ENCODE results near the gene CTIF.

CTIF gene

DNA sequence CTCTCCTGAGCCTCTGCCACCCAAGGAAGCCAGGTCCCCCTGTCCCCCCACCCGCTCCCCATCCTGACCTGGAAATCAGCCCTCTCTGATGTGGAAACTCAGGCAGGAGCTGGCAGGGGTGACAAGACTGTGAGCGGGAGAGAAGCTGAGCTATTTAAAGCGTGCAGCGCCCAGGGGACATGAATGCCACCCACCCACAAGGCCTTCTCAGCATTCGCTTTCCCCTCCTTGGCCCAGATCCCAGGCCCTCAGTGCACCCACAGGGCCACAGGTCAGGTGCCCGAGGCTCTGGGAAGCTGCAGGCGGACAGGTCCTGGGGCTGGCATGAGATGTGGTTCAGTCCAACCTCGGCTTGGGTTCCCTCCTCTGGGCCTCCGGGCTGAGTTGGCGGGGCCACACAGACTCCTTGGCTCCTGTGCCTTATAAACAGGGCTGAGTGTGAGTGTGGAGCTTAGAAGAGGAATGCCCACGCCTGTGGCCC is 243.6 kb downstream of the CTIF start:
- DNase-seq (ENCODE audit: low read depth in 1 of 2, low spot score in 1 of 2): no peak

- DNase-seq (ENCODE audit: low read depth in 1 of 2, low spot score in 1 of 2): no peak
Measured at GRCh38 chr18:48783616-48784520, 245.0 kb downstream of the CTIF start.

DNA sequence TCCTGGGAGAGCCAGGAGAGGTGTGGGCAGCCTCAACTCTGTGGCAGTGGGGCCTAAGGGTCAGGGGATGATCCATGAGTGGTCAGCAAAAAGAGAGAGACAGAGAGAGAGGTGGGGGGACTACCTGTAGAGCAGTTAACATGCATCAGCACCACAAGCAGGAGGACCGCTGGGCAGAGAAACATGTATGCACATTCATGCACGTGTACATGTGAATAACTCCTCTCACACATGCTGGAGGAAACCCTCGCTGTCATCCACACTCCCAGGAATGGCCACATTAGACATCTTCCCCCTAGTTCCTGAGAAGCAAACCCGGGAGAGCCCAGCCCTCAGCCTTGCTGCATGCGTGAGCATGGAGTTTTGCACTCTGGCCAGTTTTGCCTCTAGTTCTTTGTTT is 245.8 kb downstream of the CTIF start:
- DNase-seq (ENCODE audit: low read depth in 1 of 2, low spot score in 1 of 2): no peak

- no peak for DNase-seq (ENCODE audit: low read depth in 1 of 2, low spot score in 1 of 2)
Measured at GRCh38 chr18:48785091-48785614, 246.3 kb downstream of the CTIF start.

DNA sequence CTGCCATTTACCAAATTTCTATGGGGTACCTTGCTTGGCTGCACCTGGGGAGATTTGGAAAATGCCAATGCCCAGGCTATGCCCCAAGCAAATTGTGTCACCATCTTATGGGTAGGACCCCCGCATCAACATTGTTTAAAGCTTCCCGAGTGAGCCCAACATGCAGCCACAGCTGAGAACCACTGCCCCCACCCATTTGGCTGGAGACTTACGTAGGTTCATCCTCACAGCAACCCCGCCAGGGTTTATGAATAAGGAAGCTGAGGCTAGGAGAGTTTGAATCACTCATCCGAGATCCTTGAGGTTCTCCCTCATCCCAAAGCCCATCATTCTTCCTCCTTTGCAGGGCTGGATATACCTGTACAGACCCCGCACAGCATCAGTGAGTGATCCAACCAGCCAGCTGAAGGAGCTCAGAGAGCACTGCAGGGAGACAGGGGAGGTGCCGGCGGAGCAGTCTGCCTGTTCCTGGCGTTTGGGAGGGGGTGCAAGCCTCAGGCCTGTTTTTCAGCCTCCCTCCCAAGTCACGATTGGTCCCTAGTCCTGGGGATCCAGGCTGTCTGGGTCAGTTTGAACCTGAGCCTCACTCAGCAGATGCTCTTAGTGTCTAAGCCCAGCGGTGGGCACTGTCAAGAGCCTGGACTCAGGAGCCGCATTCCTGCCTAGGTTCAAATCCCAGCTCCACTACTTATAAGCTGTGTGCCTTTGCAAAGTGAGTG is 247.1 kb downstream of the CTIF start:
- no peak for DNase-seq (ENCODE audit: low read depth in 1 of 2, low spot score in 1 of 2)

DNA sequence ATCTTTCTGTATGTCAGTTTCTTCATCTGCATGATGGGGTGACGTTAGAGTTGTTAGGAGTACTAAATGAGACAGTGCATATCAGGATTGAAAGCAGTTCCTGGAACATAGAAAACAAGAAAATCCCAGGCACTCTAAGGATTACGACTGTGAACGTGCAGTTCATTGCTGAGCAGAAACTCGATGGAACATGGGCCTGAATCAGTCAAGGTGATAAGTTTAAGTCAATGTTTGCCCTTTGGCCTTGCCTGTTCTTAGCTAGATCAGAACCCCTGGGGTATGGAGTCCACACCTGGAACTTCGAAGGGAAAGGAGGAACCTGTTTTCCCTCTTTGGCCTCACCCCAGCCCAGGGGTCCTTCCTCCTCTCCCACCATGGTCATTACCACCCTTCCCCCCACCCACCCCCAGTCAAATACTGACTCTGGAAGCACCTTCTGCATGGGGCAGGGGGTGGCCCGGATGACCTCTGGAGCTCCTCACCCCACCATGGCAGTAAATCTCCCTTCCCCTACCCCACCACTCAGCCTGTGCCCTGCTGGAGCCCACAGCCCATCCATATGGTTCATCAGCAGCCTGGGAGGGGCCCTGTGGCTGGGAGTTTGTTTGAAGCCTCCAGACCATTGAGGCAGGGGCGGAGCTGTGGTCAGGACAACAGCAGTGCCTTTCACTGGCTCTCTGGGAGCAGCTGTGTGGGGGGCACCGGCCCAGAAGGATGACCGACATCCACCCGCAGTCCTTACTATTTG is 247.8 kb downstream of the CTIF start:
- no peak for DNase-seq (ENCODE audit: low read depth in 1 of 2, low spot score in 1 of 2)

- DNase-seq (ENCODE audit: low read depth in 1 of 2, low spot score in 1 of 2): no peak
Measured at GRCh38 chr18:48787203-48788151, 248.6 kb downstream of the CTIF start.

DNA sequence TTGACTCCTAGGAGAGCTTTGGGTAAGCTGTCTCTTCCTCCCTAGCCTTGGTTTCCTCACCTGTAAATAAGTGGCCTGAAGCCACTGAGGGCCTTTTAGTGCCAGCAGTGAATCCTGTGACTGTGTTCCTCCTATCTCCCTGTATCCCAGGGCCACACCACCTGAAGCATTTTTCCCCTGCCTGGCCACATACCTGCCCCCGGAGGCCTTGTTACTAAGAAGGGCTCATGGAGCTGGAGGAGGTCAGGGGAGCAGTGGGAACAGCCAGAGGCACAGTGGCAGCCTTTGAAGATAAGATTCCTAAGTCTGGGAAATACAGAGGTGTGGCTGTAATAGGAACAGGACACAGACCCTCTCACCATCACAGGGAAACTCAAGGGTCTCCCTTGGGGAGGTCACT is 249.5 kb downstream of the CTIF start:
- no peak for DNase-seq (ENCODE audit: low read depth in 1 of 2, low spot score in 1 of 2)

- DNase-seq (ENCODE audit: low read depth in 1 of 2, low spot score in 1 of 2): no peak
Measured at GRCh38 chr18:48789259-48789812, 250.5 kb downstream of the CTIF start.

GRCh38 chr18:48790226-48790863 is 251.5 kb downstream of the CTIF start:
- DNase-seq (ENCODE audit: low read depth in 1 of 2, low spot score in 1 of 2): no peak

DNA sequence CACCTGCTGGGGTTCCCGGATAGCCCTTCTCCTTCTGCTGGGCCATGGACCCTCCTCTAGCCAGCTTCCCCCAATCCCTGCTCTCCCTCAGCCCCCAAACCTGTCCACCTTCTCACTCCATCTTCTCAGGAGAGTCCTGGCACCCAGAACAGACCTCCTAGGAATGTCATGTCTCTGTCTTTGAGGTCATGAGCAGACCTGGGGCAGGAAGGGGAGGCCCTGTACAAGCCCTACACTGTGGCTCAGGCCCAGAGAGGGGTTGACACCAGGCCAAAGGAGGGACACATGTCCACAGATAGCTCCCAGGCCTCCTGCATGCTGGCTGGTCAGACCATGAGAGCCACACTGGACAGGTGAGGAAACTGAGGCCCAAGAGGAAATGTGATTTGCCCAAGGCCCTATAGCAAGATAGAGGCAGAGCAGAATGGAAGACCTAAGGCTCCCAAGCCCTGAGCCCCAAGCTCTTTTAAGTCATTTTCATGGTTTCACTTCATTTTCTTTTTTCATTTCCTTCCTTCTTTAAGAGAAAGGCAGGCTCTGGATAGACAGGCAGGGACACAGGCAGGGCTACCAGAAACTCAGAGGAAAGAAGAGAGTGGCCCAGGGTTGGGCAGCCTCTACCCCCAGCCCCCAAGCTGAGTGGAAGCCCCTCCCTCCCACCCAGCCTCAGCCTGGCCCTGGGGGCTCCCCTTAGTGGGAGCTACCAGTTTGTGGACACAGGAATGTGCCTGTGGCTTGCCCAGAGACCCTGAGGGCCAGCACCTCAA is 252.2 kb downstream of the CTIF start:
- DNase-seq (ENCODE audit: low read depth in 1 of 2, low spot score in 1 of 2): no peak

DNA sequence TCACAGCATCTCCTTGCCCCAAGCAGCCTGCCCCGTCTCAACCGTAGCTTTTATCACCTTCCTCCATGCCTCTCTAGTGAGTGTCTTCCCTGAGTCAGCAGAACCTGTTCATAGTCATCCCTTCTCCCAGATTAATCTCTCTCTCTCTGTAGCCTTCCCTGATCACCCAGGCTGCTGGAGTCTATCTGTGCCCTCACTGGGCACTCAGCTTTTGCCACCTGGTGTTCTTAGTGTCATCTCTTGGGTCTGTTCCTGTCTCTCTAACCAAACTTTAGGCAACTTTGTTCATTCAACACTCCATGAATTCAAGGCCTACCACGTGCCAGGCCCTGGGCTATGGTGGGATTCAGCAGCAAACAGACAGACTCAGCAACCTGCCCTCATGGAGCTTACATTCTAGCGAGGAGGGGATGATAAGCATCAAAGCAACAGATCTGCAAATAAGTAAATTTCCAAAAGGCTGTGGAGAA is 252.8 kb downstream of the CTIF start:
- no peak for DNase-seq (ENCODE audit: low read depth in 1 of 2, low spot score in 1 of 2)

DNA sequence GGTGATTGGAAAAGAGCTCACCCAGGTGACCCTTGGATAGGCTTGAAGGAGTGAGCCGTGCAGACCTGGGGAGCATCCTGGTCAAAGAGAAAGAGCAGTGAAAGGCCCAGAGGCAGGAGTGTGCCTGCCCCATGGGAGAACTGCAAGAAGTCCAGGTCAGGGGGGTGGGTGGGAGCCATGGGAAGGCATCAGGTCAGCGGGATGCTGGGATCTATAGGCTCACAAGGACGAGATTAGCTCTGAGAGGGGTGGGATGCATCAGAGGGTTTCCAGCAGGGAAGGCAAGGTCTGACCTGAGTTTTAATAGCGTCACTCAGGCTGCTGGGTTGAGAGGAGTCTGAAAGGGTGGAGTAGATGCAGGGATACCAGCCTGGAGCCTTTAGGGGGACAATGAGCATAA is 253.3 kb downstream of the CTIF start:
- no peak for DNase-seq (ENCODE audit: low read depth in 1 of 2, low spot score in 1 of 2)

- DNase-seq (ENCODE audit: low read depth in 1 of 2, low spot score in 1 of 2): no peak
Measured at GRCh38 chr18:48792611-48793380, 254.0 kb downstream of the CTIF start.

GRCh38 chr18:48794251-48794970 is 255.6 kb downstream of the CTIF start:
- DNase-seq (ENCODE audit: low read depth in 1 of 2, low spot score in 1 of 2): no peak

GRCh38 chr18:48795696-48796095 is 256.9 kb downstream of the CTIF start:
- DNase-seq (ENCODE audit: low read depth in 1 of 2, low spot score in 1 of 2): no peak
